Nephron progenitor cell (in vitro differentiated cells): ENCODE measurements around the gene MYO1A.
"Not testable (repeated sequence)": the region's sequence is repeated elsewhere in the genome, so short reads cannot be mapped to it uniquely, and the experiment has no call there.

Source experiments
- DNase-seq: peaks from one replicate; pipeline ENCODE4 v3.0.0; 2021
- H3K27ac Mint-ChIP-seq: 2 replicates; pipeline ENCODE4 v1.8.0; 2021; ENCODE audit warnings: mild to moderate bottlenecking, moderate library complexity, mixed read lengths
- H3K27me3 Mint-ChIP-seq: 2 replicates; pipeline ENCODE4 v1.8.0; 2021; ENCODE audit warnings: mild to moderate bottlenecking, low read depth, mixed read lengths; ENCODE audit not compliant: poor library complexity
- H3K36me3 Mint-ChIP-seq: 2 replicates; pipeline ENCODE4 v1.8.0; 2021; ENCODE audit warnings: low read depth, mixed read lengths
- H3K4me1 Mint-ChIP-seq: 2 replicates; pipeline ENCODE4 v1.8.0; 2021; ENCODE audit warnings: mixed read lengths
- H3K4me3 Mint-ChIP-seq: 2 replicates; pipeline ENCODE4 v1.8.0; 2021; ENCODE audit warnings: mild to moderate bottlenecking, moderate library complexity, mixed read lengths
- H3K9me3 Mint-ChIP-seq: 2 replicates; pipeline ENCODE4 v1.8.0; 2021; ENCODE audit warnings: mild to moderate bottlenecking, moderate library complexity, mixed read lengths
- TF ChIP-seq, protein P1 (sequence below): fragments of 200-600 bp; sonication (generic); IDR thresholded peaks from 2 replicates; pipeline ENCODE4 v1.5.0; 2021; ENCODE audit warnings: antibody characterized with exemption

The MYO1A gene

DNA sequence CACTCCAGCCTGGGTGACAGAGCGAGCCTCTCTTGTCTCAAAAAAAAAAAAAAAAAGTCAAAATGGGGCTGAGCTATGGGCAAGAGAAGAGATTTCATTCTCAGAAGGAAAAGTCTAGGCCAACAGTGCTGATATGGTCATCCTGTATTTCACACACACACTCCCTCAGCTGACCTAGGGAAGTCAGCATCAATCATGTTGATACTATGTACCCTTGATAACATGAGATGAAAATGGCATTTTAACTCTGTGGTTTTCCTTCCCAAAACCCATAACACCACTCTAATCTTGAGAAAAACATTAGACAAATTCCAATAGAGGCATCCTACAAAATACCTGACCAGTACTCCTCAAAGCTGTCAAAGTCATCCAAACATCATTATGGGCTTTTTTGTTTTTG is 30.9 kb upstream of the MYO1A start:
- H3K9me3 Mint-ChIP-seq, result no peaks in the 10 kb centered on the region
- peaks cover 14% of the 10 kb centered on the region for H3K36me3 Mint-ChIP-seq
- peaks cover 3% of the 10 kb centered on the region for H3K27me3 Mint-ChIP-seq
- TF ChIP-seq, protein P1, sequence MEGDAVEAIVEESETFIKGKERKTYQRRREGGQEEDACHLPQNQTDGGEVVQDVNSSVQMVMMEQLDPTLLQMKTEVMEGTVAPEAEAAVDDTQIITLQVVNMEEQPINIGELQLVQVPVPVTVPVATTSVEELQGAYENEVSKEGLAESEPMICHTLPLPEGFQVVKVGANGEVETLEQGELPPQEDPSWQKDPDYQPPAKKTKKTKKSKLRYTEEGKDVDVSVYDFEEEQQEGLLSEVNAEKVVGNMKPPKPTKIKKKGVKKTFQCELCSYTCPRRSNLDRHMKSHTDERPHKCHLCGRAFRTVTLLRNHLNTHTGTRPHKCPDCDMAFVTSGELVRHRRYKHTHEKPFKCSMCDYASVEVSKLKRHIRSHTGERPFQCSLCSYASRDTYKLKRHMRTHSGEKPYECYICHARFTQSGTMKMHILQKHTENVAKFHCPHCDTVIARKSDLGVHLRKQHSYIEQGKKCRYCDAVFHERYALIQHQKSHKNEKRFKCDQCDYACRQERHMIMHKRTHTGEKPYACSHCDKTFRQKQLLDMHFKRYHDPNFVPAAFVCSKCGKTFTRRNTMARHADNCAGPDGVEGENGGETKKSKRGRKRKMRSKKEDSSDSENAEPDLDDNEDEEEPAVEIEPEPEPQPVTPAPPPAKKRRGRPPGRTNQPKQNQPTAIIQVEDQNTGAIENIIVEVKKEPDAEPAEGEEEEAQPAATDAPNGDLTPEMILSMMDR, result no peak
- DNase-seq, result no peak
- no peak overlapping the region for H3K27ac Mint-ChIP-seq
- H3K4me1 Mint-ChIP-seq, result peaks cover 58% of the 10 kb centered on the region
- H3K4me3 Mint-ChIP-seq, result no peak overlapping the region

DNA sequence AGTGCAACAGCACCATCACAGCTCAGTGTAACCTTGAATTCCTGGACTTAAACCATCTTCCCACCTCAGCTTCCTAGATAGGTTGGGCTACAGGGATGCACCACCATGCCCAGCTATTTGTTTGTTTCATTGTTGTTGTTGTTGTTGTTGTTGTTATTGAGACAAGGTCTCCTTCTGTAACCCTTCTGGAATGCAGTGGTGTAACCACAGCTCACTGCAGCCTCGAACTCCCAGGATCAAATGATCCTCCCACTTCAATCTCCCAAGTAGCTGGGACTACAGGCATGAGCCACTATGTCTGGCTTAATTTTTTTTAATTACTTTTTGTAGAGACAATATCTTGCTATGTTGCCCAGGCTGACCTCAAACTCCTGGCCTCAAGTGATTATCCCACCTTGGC is 29.9 kb upstream of the MYO1A start:
- H3K36me3 Mint-ChIP-seq, result peaks cover 15% of the 10 kb centered on the region
- H3K27ac Mint-ChIP-seq, result no peak overlapping the region
- H3K27me3 Mint-ChIP-seq, result peaks cover 3% of the 10 kb centered on the region
- TF ChIP-seq, protein P1, result no peak
- DNase-seq, result no peak
- H3K4me1 Mint-ChIP-seq, result peaks cover 48% of the 10 kb centered on the region
- peak overlapping the region; percentile 96 for H3K4me3 Mint-ChIP-seq
- H3K9me3 Mint-ChIP-seq, result no peaks in the 10 kb centered on the region

DNA sequence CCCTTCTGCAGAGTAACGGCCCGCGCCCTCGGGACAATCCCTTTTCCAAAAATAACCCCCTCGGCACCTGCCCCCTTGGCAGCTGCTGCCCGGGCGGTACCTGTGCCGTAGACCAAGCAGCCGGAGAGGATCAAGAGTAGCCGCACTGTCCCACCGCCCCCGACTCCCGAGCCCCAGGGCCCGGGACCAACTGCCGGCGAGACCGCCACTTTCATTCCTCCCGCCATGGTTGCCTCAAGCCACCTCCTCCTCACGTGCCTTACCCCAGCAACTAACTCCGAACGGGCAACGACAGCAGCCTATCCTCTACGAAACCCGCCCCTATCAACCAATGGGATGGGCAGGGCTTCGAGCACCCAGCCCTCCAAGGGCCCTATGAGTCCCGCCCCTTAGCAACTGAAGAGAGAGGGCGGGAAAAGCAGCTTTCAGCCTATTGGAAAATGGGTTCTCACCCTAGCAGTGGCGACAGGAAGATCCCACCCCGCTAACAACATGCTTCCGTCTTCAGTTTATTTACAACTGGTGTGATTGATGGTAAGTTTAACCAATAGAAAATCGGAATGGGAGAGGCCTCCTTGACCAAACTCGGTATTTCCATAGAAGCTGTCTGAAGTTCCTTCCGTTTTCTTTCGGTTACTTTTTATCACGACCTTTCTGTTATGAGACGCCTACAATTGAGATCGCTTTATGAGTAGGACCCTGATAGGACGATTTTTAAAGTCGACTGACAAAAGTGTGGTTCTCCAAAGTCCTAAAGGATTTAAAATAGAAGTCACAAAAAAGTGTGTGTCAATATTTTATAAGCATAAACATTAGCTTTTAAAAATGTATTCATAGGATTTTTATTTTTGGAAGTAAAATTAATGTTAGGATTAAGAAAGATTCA is 28.8 kb upstream of the MYO1A start, which contains the start of gene NEMP1:
Gene NEMP1 (minus strand): TSS at position 273 of the 886 bp plus-strand sequence. CDS start 46 bp downstream, at position 227.
- Mint-ChIP-seq H3K4me3 (peak within 1 kb of the TSS; percentile 96), H3K27me3 (peaks cover 3% of the 10 kb centered on the region), H3K4me1 (peaks cover 37% of the 10 kb centered on the region), H3K9me3 (no peaks in the 10 kb centered on the region), H3K36me3 (peaks cover 20% of the 10 kb centered on the region), H3K27ac (peak within 1 kb of the TSS; percentile 92)
- DNase-seq, result peak; percentile 90
- TF ChIP-seq, protein P1, result no peak

DNA sequence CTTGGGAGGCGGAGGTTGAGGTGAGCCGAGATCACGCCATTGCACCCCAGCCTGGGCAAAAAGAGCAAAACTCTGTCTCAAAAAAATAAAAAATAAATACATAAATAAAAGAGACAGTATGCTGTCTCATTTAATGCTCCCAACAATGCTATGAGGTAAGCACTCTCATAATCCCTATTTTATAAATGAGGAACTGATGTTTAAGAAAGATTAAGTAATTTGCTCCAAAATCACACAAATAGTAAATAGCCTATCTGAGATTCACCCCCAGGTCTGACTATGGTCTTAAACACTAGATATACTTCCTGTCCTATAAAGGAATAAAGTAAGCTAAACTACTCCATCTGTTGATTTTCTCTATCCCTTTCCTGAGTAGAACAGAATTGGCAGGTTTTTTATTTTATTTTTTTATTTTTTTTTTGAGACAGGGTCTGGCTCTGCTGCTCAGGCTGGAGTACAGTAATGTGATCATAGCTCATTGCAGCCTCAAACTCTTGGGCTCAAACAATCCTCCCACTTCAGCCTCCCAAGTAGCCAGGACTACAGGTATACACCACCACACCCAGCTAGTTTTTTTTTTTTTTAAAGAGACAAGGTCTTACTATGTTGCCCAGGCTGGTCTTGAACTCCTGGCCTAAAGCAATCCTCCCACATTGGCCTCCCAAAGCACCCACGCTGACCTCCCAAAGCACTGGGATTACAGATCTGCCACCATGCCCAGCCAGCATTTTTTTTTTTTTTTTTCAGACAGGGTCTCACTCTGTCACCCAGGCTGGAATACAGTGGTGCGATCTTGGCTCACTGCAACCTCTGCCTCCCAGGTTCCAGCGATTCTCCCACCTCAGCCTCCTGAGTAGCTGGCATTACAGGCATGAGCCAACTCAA is 23.9 kb upstream of the MYO1A start:
- not testable (repeated sequence) for H3K9me3 Mint-ChIP-seq, H3K4me3 Mint-ChIP-seq, H3K27me3 Mint-ChIP-seq, DNase-seq
- peaks cover 28% of the 10 kb centered on the region for H3K4me1 Mint-ChIP-seq
- H3K27ac Mint-ChIP-seq, result peak overlapping the region; percentile 48
- peaks cover 54% of the 10 kb centered on the region for H3K36me3 Mint-ChIP-seq

DNA sequence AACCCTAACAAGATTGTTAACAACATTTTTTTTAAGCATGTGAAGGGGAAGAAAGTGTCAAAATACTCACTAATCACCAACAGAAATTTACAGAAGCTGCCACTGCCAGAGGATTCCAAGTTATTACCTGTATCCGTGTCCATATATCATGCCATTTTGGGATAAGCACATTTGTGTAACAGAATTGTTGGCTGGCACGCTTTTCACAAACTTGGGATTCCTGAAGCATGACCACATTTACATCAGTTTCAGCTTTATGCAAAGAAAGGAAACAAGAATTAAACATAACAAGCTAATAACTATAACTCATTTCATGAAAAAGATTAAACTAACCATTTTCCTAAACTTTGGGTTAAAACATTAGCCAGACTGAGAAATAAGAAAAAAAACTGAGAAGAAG is 22.7 kb upstream of the MYO1A start:
- Mint-ChIP-seq H3K27ac (no peak overlapping the region), H3K4me3 (no peak overlapping the region), H3K9me3 (no peaks in the 10 kb centered on the region), H3K4me1 (peaks cover 18% of the 10 kb centered on the region), H3K27me3 (no peaks in the 10 kb centered on the region), H3K36me3 (peaks cover 62% of the 10 kb centered on the region)
- TF ChIP-seq, protein P1, result no peak
- DNase-seq, result no peak

DNA sequence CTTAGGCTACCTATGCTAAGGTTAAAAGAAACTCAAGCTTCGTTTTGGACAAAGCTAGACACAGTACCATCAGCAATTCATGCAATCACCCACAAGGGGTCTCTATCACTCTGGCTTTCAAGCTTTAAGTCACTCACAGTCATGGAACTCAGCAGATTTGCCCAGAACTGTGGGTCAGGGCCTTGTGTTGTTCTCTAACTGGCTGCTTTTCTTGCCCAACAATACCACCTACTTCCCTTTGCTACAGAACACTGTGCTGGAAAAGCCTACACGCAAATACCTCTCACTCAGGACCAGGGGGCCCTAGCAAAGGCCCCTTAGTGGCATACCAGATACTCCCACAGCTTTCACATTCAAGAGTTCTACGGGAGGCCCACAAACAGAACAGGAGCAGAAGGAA is 19.6 kb upstream of the MYO1A start:
- DNase-seq, result peak; percentile 46

More for the DNA sequence above, 19.6 kb upstream of the MYO1A start:
- H3K4me1 Mint-ChIP-seq, result peaks cover 14% of the 10 kb centered on the region
- H3K27ac Mint-ChIP-seq, result peak overlapping the region; percentile 86
- TF ChIP-seq, protein P1, result peak; percentile 83
- H3K4me3 Mint-ChIP-seq, result no peak overlapping the region
- H3K36me3 Mint-ChIP-seq, result peaks cover 68% of the 10 kb centered on the region
- no peaks in the 10 kb centered on the region for H3K9me3 Mint-ChIP-seq
- H3K27me3 Mint-ChIP-seq, result no peaks in the 10 kb centered on the region
